Ectodermal cell (in vitro differentiated cells): ENCODE results near the gene CXCR3. TPM values are rescaled to one million over a fixed set of nuclear protein-coding genes. Genes with fewer than 3 reads are reported as not detected.
"Not testable (repeated sequence)": the region's sequence is repeated elsewhere in the genome, so short reads cannot be mapped to it uniquely, and the experiment has no call there.

Experiments
- H3K27ac ChIP-seq: 2 replicates; pipeline ENCODE4 v1.7.0; 2013; ENCODE audit warnings: mild to moderate bottlenecking, low read depth, low read length; ENCODE audit not compliant: insufficient read depth, poor library complexity, severe bottlenecking
- H3K27me3 ChIP-seq: 2 replicates; pipeline ENCODE4 v1.7.0; 2013; ENCODE audit warnings: mild to moderate bottlenecking, low read length; ENCODE audit not compliant: insufficient read depth, control insufficient read depth, poor library complexity, severe bottlenecking
- H3K36me3 ChIP-seq: one replicate; pipeline ENCODE4 v1.7.0; 2013; ENCODE audit warnings: low read length; ENCODE audit not compliant: control insufficient read depth, insufficient read depth
- H3K4me1 ChIP-seq: one replicate; pipeline ENCODE4 v1.7.0; 2013; ENCODE audit warnings: low read length; ENCODE audit not compliant: control insufficient read depth, insufficient read depth
- H3K4me3 ChIP-seq: 2 replicates; pipeline ENCODE4 v1.7.0; 2013; ENCODE audit warnings: low read depth, low read length, control low read depth; ENCODE audit not compliant: insufficient read depth
- H3K9me3 ChIP-seq: 2 replicates; pipeline ENCODE4 v1.7.0; 2013; ENCODE audit warnings: mild to moderate bottlenecking, low read length, moderate library complexity; ENCODE audit not compliant: control insufficient read depth
- WGBS, 2 experiments: methylation state at CpG; one replicate each; pipeline ENCODE4 v1.1.7; 2013; ENCODE audit warnings: missing lambda C conversion rate in 2 of 2; 5-methylcytosine and 5-hydroxymethylcytosine counted together
- polyA plus RNA-seq, 4 experiments: library from polyadenylated mRNA; stranded (reverse); fragments of 50-300 nt; gene quantifications; one replicate each; pipeline ENCODE4 v1.2.3, GENCODE V29; 2013

Gene CXCR3
- polyA plus RNA-seq (2013, experiment 1 of 4) = not detected
- polyA plus RNA-seq (2013, experiment 2 of 4) = not detected
- not detected for polyA plus RNA-seq (2013, experiment 3 of 4)
- polyA plus RNA-seq (2013, experiment 4 of 4) = not detected

GRCh38 chrX:71618303-71618721 lies at the start of gene CXCR3:
Gene CXCR3, minus strand, starts transcription at chrX:71618511. Its CDS starts 62 bp downstream, at chrX:71618449.
- Histone ChIP-seq H3K27me3 (no peaks in the 10 kb centered on the region), H3K27ac (no peak within 1 kb of the TSS), H3K36me3 (no peaks in the 10 kb centered on the region), H3K4me1 (no peaks in the 10 kb centered on the region), H3K4me3 (no peak within 1 kb of the TSS), H3K9me3 (no peaks in the 10 kb centered on the region)
- WGBS, 2 experiments = 90 to 96% methylated on average over 4 of the region's 4 CpGs

GRCh38 chrX:71667328-71668247 lies 49.3 kb upstream of the CXCR3 start, which contains the start of gene LOC101059915:
Gene LOC101059915, plus strand, starts transcription at chrX:71667546.
- 96% methylated on average over 50 of the region's 50 CpGs for WGBS, 2 experiments
- no peaks in the 10 kb centered on the region for H3K27me3 ChIP-seq
- no peaks in the 10 kb centered on the region for H3K9me3 ChIP-seq
- no peak within 1 kb of the TSS for H3K27ac ChIP-seq
- no peak within 1 kb of the TSS for H3K4me3 ChIP-seq
- H3K4me1 ChIP-seq = no peaks in the 10 kb centered on the region
- H3K36me3 ChIP-seq = no peaks in the 10 kb centered on the region

DNA sequence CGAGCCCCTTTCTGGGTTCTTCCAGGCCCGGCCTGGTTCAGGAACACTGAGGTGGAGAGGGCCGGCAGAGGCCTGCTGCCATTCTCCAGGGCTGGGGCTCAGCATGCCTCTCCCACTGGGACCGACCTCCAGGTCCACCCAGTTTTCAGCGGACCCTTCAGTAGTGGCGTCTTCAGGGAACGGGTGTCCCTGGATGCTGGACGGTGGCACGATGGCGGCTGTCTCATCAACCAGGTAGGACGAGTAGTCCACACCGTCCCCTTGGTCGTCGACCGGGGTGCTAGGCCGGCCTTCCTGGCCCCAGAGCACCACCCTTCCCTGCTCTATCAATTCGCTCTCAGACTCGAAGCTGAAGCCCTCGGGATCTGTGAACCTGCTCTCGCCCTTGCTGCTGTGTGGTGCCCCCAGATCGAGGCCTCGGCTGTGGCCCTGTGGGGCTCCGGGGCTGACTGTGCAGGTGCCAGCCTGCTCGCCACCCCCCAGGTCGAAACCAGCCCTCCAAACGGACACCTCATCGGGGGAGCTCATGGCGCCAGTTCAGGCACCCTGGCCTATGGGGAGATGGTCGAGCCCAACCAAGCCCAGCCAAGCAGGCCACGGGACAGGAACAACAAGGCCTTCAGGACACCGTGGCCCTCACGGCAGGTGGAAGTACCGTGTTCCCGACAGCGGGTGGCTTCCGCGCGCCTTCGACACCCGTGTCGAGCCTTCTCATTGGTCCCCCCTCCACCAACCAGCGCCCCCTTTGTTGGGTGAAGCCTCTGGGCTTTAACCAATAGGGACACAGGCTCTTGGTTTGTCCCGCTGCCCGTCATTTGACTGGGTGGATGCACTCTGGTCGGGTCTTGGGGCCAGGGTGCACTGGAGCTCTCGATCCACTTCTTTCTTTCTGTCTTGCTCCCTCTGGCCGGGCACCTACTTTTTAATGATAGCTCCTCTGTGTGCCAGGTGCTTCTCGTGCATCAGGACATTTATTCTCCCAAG lies 48.2 kb upstream of the CXCR3 start:
- no peaks in the 10 kb centered on the region for H3K27me3 ChIP-seq
- no peaks in the 10 kb centered on the region for H3K4me1 ChIP-seq
- WGBS, 2 experiments = 95 to 96% methylated on average over 48 of the region's 48 CpGs
- no peak overlapping the region for H3K27ac ChIP-seq
- no peaks in the 10 kb centered on the region for H3K36me3 ChIP-seq
- no peak overlapping the region for H3K4me3 ChIP-seq
- H3K9me3 ChIP-seq = no peaks in the 10 kb centered on the region

- Histone ChIP-seq H3K4me3 (no peak overlapping the region), H3K27ac (no peak overlapping the region), H3K9me3 (no peaks in the 10 kb centered on the region), H3K4me1 (no peaks in the 10 kb centered on the region), H3K36me3 (no peaks in the 10 kb centered on the region), H3K27me3 (no peaks in the 10 kb centered on the region)
- WGBS, 2 experiments = 92% methylated on average over 10 of the region's 10 CpGs
Measured at GRCh38 chrX:71665747-71666146, 47.4 kb upstream of the CXCR3 start.

DNA sequence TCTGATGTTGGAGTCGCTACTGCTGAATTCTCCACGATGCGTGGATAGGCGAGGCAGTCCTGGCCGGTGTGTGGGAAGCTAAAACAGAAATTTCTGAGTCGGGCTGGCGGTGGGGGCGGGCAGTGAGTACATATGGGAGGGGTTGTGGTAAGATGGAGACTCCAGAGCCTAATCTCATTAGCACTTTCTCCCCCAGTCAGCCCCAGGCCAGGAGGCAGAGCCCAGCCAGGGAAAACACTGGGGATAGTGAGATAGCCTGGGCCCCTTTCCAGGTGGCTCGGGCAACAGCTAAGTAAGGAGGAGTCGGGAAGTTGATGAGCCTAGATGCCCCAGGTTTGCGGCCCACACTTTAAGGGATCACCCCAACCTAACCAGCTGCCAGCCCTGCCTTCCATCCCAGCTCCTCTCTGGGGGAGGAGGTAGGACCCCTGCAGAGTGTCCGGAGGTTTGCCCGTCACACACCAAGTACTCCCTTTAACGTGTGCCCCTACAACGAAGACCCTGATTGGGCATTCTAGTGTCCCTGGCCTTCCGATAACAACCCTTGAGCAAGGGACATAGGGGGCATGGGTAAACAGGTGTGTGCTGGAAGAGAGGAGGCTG lies 46.7 kb upstream of the CXCR3 start:
- no peaks in the 10 kb centered on the region for H3K27me3 ChIP-seq
- H3K4me1 ChIP-seq = no peaks in the 10 kb centered on the region
- no peaks in the 10 kb centered on the region for H3K36me3 ChIP-seq
- no peak overlapping the region for H3K4me3 ChIP-seq
- H3K27ac ChIP-seq = no peak overlapping the region
- no peaks in the 10 kb centered on the region for H3K9me3 ChIP-seq
- WGBS, 2 experiments = 93 to 95% methylated on average over 15 to 16 of the region's 16 CpGs

DNA sequence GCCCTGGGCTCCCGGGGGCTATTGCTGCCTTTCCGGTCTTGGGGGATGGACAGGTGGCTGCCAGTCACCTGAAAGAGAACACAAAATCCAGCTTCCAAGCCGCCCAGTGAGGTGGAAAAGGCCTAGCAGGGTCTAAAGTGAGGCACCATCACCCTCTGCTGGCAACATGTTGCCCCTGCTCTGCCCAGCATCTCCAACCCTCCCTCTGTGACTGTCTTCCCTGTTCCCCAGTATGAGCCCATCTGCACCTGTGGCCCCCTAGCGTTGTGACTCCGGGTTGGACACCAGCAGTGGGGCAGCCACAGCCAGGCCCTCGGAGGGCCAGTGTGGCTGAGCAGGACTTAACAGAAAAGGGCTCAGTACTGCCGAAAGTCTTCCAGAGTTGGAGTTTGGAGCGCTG lies 45.9 kb upstream of the CXCR3 start:
- not testable (repeated sequence) for H3K4me1 ChIP-seq, H3K9me3 ChIP-seq, H3K27ac ChIP-seq, H3K36me3 ChIP-seq, H3K4me3 ChIP-seq, H3K27me3 ChIP-seq
- WGBS, 2 experiments = 56 to 59% methylated on average over 8 of the region's 8 CpGs

DNA sequence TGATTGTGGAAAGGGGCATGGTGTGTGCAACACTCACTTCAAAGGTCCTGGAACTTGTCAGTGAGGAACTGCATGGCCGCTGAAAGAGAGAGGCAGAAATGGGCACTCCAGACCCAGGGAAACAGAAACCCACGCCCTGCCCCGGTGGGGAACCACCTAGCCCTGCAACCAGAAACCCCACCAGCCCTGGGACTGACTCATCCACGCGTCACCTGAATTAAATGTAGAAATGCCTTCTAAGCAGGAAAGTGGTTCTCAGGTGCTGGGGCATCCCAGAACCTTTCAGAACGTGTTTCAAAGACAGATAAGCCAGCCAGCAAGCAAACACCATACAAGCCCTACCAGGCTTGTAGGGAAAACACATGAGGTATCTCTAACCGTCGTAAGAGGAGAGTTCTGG lies 44.9 kb upstream of the CXCR3 start:
- H3K4me1 ChIP-seq, H3K4me3 ChIP-seq, H3K27ac ChIP-seq, H3K27me3 ChIP-seq, H3K9me3 ChIP-seq, H3K36me3 ChIP-seq: not testable (repeated sequence)
- 94 to 95% methylated on average over 8 of the region's 8 CpGs for WGBS, 2 experiments

- not testable (repeated sequence) for H3K27me3 ChIP-seq, H3K9me3 ChIP-seq, H3K27ac ChIP-seq, H3K4me1 ChIP-seq, H3K36me3 ChIP-seq, H3K4me3 ChIP-seq
- WGBS, 2 experiments = 91 to 94% methylated on average over 9 to 11 of the region's 11 CpGs
Measured at GRCh38 chrX:71662654-71663053, 44.3 kb upstream of the CXCR3 start.

GRCh38 chrX:71661919-71662318 lies 43.6 kb upstream of the CXCR3 start:
- Histone ChIP-seq H3K9me3 (no peaks in the 10 kb centered on the region), H3K27me3 (no peaks in the 10 kb centered on the region), H3K36me3 (no peaks in the 10 kb centered on the region), H3K4me3 (no peak overlapping the region), H3K27ac (no peak overlapping the region), H3K4me1 (no peaks in the 10 kb centered on the region)
- WGBS, 2 experiments = 86 to 87% methylated on average over 12 of the region's 12 CpGs
